H1 (cell line): Measurements from ENCODE around the gene ARHGAP28. TPM values are rescaled to one million over a fixed set of nuclear protein-coding genes. Genes with fewer than 3 reads are reported as not detected.

ENCODE experiments used
- CTCF ChIA-PET: fragments of 300-600 bp; sonication (Branson Sonifier 250); formaldehyde crosslinking; loops from one replicate; lab custom pipeline; 2021; ENCODE audit not compliant: partially characterized antibody; lab: Charles Lee
- POLR2A ChIA-PET: fragments of 300-600 bp; sonication (Branson Sonifier 250); formaldehyde crosslinking; loops from one replicate; lab custom pipeline; 2021; ENCODE audit warnings: inconsistent platforms; ENCODE audit not compliant: partially characterized antibody; lab: Charles Lee
- DNase-seq, 2 experiments: peaks; one replicate each; pipeline versions ENCODE4 v3.0.0 to v3.0.0-alpha.2; 2010 to 2022; ENCODE audit warnings: low spot score in 2 of 2, low read depth in 1 of 2, mixed read lengths in 1 of 2
- FAIRE-seq: peaks from 2 replicates; lab custom pipeline; 2011; peaks lifted over from hg19 to GRCh38; lab: Jason Lieb, UNC
- H2AFZ ChIP-seq: 2 replicates; pipeline ENCODE4 v1.8.1; 2012; ENCODE audit warnings: low read length, inconsistent platforms
- H2AK5ac ChIP-seq: 2 replicates; pipeline ENCODE4 v1.6.1; 2013; ENCODE audit warnings: low read depth, low read length
- H2BK120ac ChIP-seq: replicated peaks from 2 replicates; pipeline ENCODE3; 2013; ENCODE audit warnings: low read depth, low read length, inconsistent platforms
- H2BK12ac ChIP-seq: 2 replicates; pipeline ENCODE4 v1.6.1; 2013; ENCODE audit warnings: low read depth, low read length
- H2BK15ac ChIP-seq: 2 replicates; pipeline ENCODE4 v1.6.1; 2013; ENCODE audit warnings: low read length
- H2BK20ac ChIP-seq: 2 replicates; pipeline ENCODE4 v1.6.1; 2013; ENCODE audit warnings: low read length
- H2BK5ac ChIP-seq: 2 replicates; pipeline ENCODE4 v1.6.1; 2013; ENCODE audit warnings: low read depth, low read length
- H3K14ac ChIP-seq: 2 replicates; pipeline ENCODE4 v1.6.1; 2013; ENCODE audit warnings: inconsistent platforms; ENCODE audit not compliant: insufficient read length
- H3K18ac ChIP-seq: 2 replicates; pipeline ENCODE4 v1.6.1; 2013; ENCODE audit warnings: low read length; ENCODE audit errors: extremely low read depth
- H3K23ac ChIP-seq: 2 replicates; pipeline ENCODE4 v1.6.1; 2013; ENCODE audit warnings: inconsistent platforms; ENCODE audit not compliant: insufficient read length
- H3K23me2 ChIP-seq: 2 replicates; pipeline ENCODE4 v1.6.1; 2013; ENCODE audit warnings: low read depth, low read length
- H3K27ac ChIP-seq: 2 replicates; pipeline ENCODE4 v1.6.1; 2011; ENCODE audit warnings: low read depth, low read length, inconsistent platforms
- H3K27me3 ChIP-seq, 4 experiments: replicated peaks in 1 of 4; 1 replicate in 1 of 4; 2 replicates in 3 of 4; pipeline versions ENCODE4 v1.6.1 to v1.8.1; 2011 to 2013; ENCODE audit warnings: low read length in 3 of 4, mild to moderate bottlenecking in 3 of 4, inconsistent platforms in 2 of 4, mixed read lengths in 2 of 4, moderate library complexity in 1 of 4; ENCODE audit not compliant: control insufficient read depth in 3 of 4, insufficient read depth in 3 of 4; ENCODE audit errors: extremely low read depth in 1 of 4
- H3K36me3 ChIP-seq, 4 experiments: 2 replicates each; pipeline versions ENCODE4 v1.6.1 to v1.8.1; 2011 to 2013; ENCODE audit warnings: mild to moderate bottlenecking in 4 of 4, low read length in 3 of 4, moderate library complexity in 2 of 4, control low read depth in 1 of 4, inconsistent platforms in 1 of 4; ENCODE audit not compliant: insufficient read depth in 4 of 4, control insufficient read depth in 2 of 4
- H3K4ac ChIP-seq: replicated peaks from 2 replicates; pipeline ENCODE3; 2013; ENCODE audit warnings: low read length, low read depth, mixed read lengths, inconsistent platforms; ENCODE audit not compliant: insufficient read length
- H3K4me1 ChIP-seq, 4 experiments: replicated peaks in 1 of 4; 1 replicate in 1 of 4; 2 replicates in 3 of 4; pipeline versions ENCODE4 v1.6.1 to v1.8.1; 2011 to 2013; ENCODE audit warnings: low read length in 3 of 4, inconsistent platforms in 2 of 4, mixed read lengths in 1 of 4; ENCODE audit not compliant: insufficient read depth in 4 of 4, control insufficient read depth in 3 of 4
- H3K4me2 ChIP-seq, 2 experiments: 2 replicates each; pipeline versions ENCODE4 v1.6.1 to v1.8.1; 2011 to 2013; ENCODE audit warnings: low read depth in 2 of 2, low read length in 2 of 2, control low read depth in 1 of 2, inconsistent platforms in 1 of 2, mild to moderate bottlenecking in 1 of 2; ENCODE audit not compliant: insufficient read depth in 1 of 2
- H3K4me3 ChIP-seq, 4 experiments: fragments of 200-600, 300-600 bp in 1 of 4; sonication (generic), shearing (Covaris generic), sonication (Bioruptor Twin) in 1 of 4; 2 replicates each; pipeline versions ENCODE4 v1.5.1 to v1.8.1; 2011 to 2016; ENCODE audit warnings: low read length in 4 of 4, low read depth in 3 of 4, control low read depth in 2 of 4, inconsistent platforms in 2 of 4, mild to moderate bottlenecking in 2 of 4, mixed read lengths in 1 of 4, moderate library complexity in 1 of 4; ENCODE audit not compliant: insufficient read depth in 2 of 4; ENCODE audit errors: extremely low read depth in 1 of 4
- H3K56ac ChIP-seq: replicated peaks from 2 replicates; pipeline ENCODE3; 2013; ENCODE audit warnings: low read depth, mild to moderate bottlenecking, mixed read lengths, low read length, inconsistent platforms; ENCODE audit not compliant: insufficient read length
- H3K79me1 ChIP-seq: 2 replicates; pipeline ENCODE4 v1.6.1; 2013; ENCODE audit warnings: low read depth, low read length, control low read depth
- H3K79me2 ChIP-seq, 2 experiments: 2 replicates each; pipeline versions ENCODE4 v1.6.1 to v1.8.1; 2012 to 2013; ENCODE audit warnings: low read length in 2 of 2, mild to moderate bottlenecking in 2 of 2, inconsistent platforms in 1 of 2; ENCODE audit not compliant: insufficient read depth in 2 of 2, control insufficient read depth in 1 of 2
- H3K9ac ChIP-seq, 4 experiments: replicated peaks in 1 of 4; 1 replicate in 1 of 4; 2 replicates in 3 of 4; pipeline versions ENCODE4 v1.6.1 to v1.8.1; 2011 to 2013; ENCODE audit warnings: low read depth in 3 of 4, low read length in 3 of 4, control low read depth in 2 of 4, mild to moderate bottlenecking in 2 of 4, moderate library complexity in 2 of 4, inconsistent platforms in 1 of 4; ENCODE audit errors: extremely low read depth in 1 of 4
- H3K9me3 ChIP-seq, 2 experiments: 2 replicates each; pipeline versions ENCODE4 v1.6.1 to v1.8.1; 2012 to 2013; ENCODE audit warnings: mild to moderate bottlenecking in 2 of 2, moderate library complexity in 2 of 2, control low read depth in 1 of 2, inconsistent platforms in 1 of 2, low read depth in 1 of 2, low read length in 1 of 2, mixed read lengths in 1 of 2; ENCODE audit not compliant: insufficient read depth in 2 of 2
- H4K20me1 ChIP-seq, 2 experiments: replicated peaks in 1 of 2; 2 replicates each; pipeline versions ENCODE3 to v1.8.1; 2011 to 2013; ENCODE audit warnings: inconsistent platforms in 2 of 2, low read length in 2 of 2, mild to moderate bottlenecking in 1 of 2; ENCODE audit not compliant: insufficient read depth in 2 of 2, control insufficient read depth in 1 of 2
- H4K5ac ChIP-seq: 2 replicates; pipeline ENCODE4 v1.6.1; 2013; ENCODE audit warnings: low read length, low read depth, mixed read lengths, inconsistent platforms; ENCODE audit not compliant: insufficient read length
- H4K8ac ChIP-seq: 2 replicates; pipeline ENCODE4 v1.8.0; 2013; ENCODE audit warnings: mild to moderate bottlenecking, moderate library complexity, low read length, inconsistent platforms; ENCODE audit not compliant: insufficient read depth; ENCODE audit errors: extremely low read depth
- H4K91ac ChIP-seq: replicated peaks from 2 replicates; pipeline ENCODE3; 2013; ENCODE audit warnings: low read length, mixed read lengths, inconsistent platforms; ENCODE audit not compliant: insufficient read length
- BCL11A ChIP-seq, 2 experiments: IDR thresholded peaks; one replicate each; pipeline ENCODE4 v1.6.1; 2011; ENCODE audit warnings: low read depth in 2 of 2, low read length in 2 of 2, mild to moderate bottlenecking in 2 of 2
- GTF2F1 ChIP-seq: IDR thresholded peaks from 2 replicates; pipeline ENCODE4 v1.6.1; 2012; ENCODE audit warnings: low read depth, low read length, improper control_type of control experiment, borderline replicate concordance
- KDM4A ChIP-seq: IDR thresholded peaks from one replicate; pipeline ENCODE4 v1.7.1; 2012; ENCODE audit warnings: low read depth, mild to moderate bottlenecking, moderate library complexity, low read length, inconsistent platforms; ENCODE audit not compliant: severe bottlenecking
- RBBP5 ChIP-seq: IDR thresholded peaks from 2 replicates; pipeline ENCODE4 v1.7.1; 2012; ENCODE audit warnings: low read depth, mild to moderate bottlenecking, inconsistent platforms, low read length, moderate library complexity, borderline replicate concordance
- SRF ChIP-seq: IDR thresholded peaks from 2 replicates; pipeline ENCODE4 v1.6.1; 2011; ENCODE audit warnings: mild to moderate bottlenecking, low read depth, low read length, moderate library complexity
- SUZ12 ChIP-seq: fragments of 200-600 bp; sonication (generic); IDR thresholded peaks from 2 replicates; pipeline ENCODE4 v1.6.1; 2012; ENCODE audit warnings: mild to moderate bottlenecking, inconsistent platforms, low read length, moderate library complexity, mixed read lengths
- ZNF274 ChIP-seq: IDR thresholded peaks from 2 replicates; pipeline ENCODE4 v1.7.0; 2012; ENCODE audit warnings: low read length, borderline replicate concordance; ENCODE audit errors: extremely low read depth
- WGBS, 2 experiments: shearing (Covaris generic) in 1 of 2; methylation state at CpG; one replicate each; pipeline versions ENCODE4 v1.1.6 to v1.1.7; 2013 to 2015; ENCODE audit warnings: low lambda C conversion rate in 2 of 2, mixed read lengths in 2 of 2, inconsistent platforms in 1 of 2, low coverage in 1 of 2, missing lambda C conversion rate in 1 of 2; ENCODE audit not compliant: insufficient replicate concordance in 2 of 2, insufficient coverage in 1 of 2, insufficient read length in 1 of 2; ENCODE audit errors: extremely low coverage in 1 of 2, missing lambda C conversion rate in 1 of 2; 5-methylcytosine and 5-hydroxymethylcytosine counted together
- polyA plus RNA-seq, 7 experiments: library from polyadenylated mRNA; depleted of rRNA in 3 of 7; stranded (reverse) in 5 of 7; unstranded in 2 of 7; fragments of >200 nt in 5 of 7; fragments of 200-250 nt in 2 of 7; gene quantifications; 1 replicate in 5 of 7; 2 replicates in 1 of 7; 4 replicates in 1 of 7; pipeline versions ENCODE4 v1.2.1 to v1.2.3, GENCODE V29; 2011 to 2013; ENCODE audit warnings: missing spikeins in 2 of 7, mixed read lengths in 2 of 7
- total RNA-seq: library from RNA; stranded (reverse); fragmentation: NEBNext Ultra II Directional; extraction: Animal tissue kit (Norgen Biotek cat#: 25700); gene quantifications from 2 replicates; pipeline ENCODE4 v1.2.1, GENCODE V29; 2021

ARHGAP28 gene
- total and polyA plus RNA-seq, 2 of the 8 experiments (the other 6 are each of a cell fraction or from before 2014, with no cell fraction given), result 2.9 to 14.4 TPM

DNA sequence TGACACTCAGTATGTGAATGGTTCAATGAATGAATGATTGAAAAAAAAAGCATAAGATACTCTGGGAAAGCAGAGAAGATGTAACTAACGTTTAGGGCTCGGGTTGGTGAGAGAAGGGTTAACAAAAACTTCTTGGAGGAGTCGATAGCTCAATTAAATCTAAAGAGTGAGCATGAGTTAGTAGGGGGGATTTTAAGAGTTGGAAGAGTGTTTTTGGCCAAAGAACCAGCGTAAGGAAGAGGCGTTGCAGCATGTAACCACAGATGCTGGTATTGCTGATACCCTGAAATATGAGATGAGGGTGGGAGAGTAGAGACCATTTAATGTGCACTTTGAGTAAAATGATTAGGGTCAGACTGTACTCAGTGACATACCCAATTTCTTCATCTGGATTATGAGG is 14.5 kb downstream of the ARHGAP28 start:
- ChIA-PET POLR2A (interaction anchor here (0.6 to 1.2 kb wide), 5 partner anchors 8 to 71 kb away, joined by 3 to 4 read pairs (median 3); partner anchors contain the start of gene ARHGAP28), CTCF (interaction anchor here (0.7 to 4.1 kb wide), 3 partner anchors 12 to 88 kb away, joined by 3 to 23 read pairs (median 3); no protein-coding TSS in a partner anchor)
- TF ChIP-seq KDM4A, result no peak
- TF ChIP-seq BCL11A (IDR thresholded peaks at IDR 0.05; ENCODE audit: low read depth in 2 of 2, low read length in 2 of 2), result no peak
- TF ChIP-seq SRF, result no peak
- TF ChIP-seq SUZ12, result no peak
- TF ChIP-seq RBBP5, result no peak
- TF ChIP-seq GTF2F1, result no peak
- no peak for TF ChIP-seq ZNF274
- no peak overlapping the region for H2BK15ac ChIP-seq
- WGBS, 2 experiments, result 83% methylated on average over 5 of the region's 5 CpGs; no CpG with 5 or more reads in 1 of the 2 experiments
- H3K9me3 ChIP-seq, result no peaks in the 10 kb centered on the region
- no peak overlapping the region for H3K4me3 ChIP-seq
- no peak overlapping the region for H3K27ac ChIP-seq
- H4K20me1 ChIP-seq, result no peaks in the 10 kb centered on the region
- no peak overlapping the region for H4K8ac ChIP-seq
- peaks cover 0 to 6% (median 3%) of the 10 kb centered on the region in 4 experiments; a peak in 3 of 7 replicates for H3K4me1 ChIP-seq
- H2BK12ac ChIP-seq, result no peak overlapping the region
- H3K23me2 ChIP-seq, result no peaks in the 10 kb centered on the region
- no peak overlapping the region for H4K91ac ChIP-seq
- H3K27me3 ChIP-seq, result no peaks in the 10 kb centered on the region
- no peak overlapping the region for H3K9ac ChIP-seq
- H3K79me2 ChIP-seq, result no peaks in the 10 kb centered on the region
- H3K18ac ChIP-seq, result no peak overlapping the region
- no peak for DNase-seq
- H3K14ac ChIP-seq, result no peak overlapping the region
- no peak for FAIRE-seq
- H2BK120ac ChIP-seq, result no peak overlapping the region
- no peak overlapping the region for H3K23ac ChIP-seq
- no peak overlapping the region for H3K4me2 ChIP-seq
- no peak overlapping the region for H2AK5ac ChIP-seq
- H2AFZ ChIP-seq, result no peak overlapping the region
- H3K56ac ChIP-seq, result no peak overlapping the region
- no peaks in the 10 kb centered on the region for H3K36me3 ChIP-seq
- H4K5ac ChIP-seq, result no peak overlapping the region
- no peak overlapping the region for H3K4ac ChIP-seq
- no peak overlapping the region for H2BK20ac ChIP-seq
- no peaks in the 10 kb centered on the region; the same call in 1 of the 2 replicates for H3K79me1 ChIP-seq
- H2BK5ac ChIP-seq, result no peak overlapping the region
